Hepatocyte (in vitro differentiated cells): Measurements from ENCODE around the gene CUTA. TPM values are rescaled to one million over a fixed set of nuclear protein-coding genes. Genes with fewer than 3 reads are reported as not detected.

Experiments
- DNase-seq: peaks from one replicate; pipeline ENCODE4 v3.0.0-alpha.2; 2016; ENCODE audit warnings: low spot score
- H2AFZ ChIP-seq: fragments of 200-600 bp; sonication (generic); 2 replicates; pipeline ENCODE4 v1.6.0; 2016; ENCODE audit warnings: antibody characterized with exemption, mild to moderate bottlenecking
- H3K27ac ChIP-seq: fragments of 200-600 bp; sonication (generic); 2 replicates; pipeline ENCODE4 v1.5.1; 2016; ENCODE audit warnings: mild to moderate bottlenecking
- H3K27me3 ChIP-seq: fragments of 200-600 bp; sonication (generic); 2 replicates; pipeline ENCODE4 v1.6.1; 2016
- H3K36me3 ChIP-seq: fragments of 200-600 bp; sonication (generic); replicated peaks from 2 replicates; pipeline ENCODE4 v1.5.1; 2016; ENCODE audit warnings: low read depth; ENCODE audit not compliant: insufficient read depth
- H3K4me1 ChIP-seq: fragments of 200-600 bp; sonication (generic); 2 replicates; pipeline ENCODE4 v1.5.1; 2016; ENCODE audit warnings: mild to moderate bottlenecking, moderate library complexity; ENCODE audit not compliant: insufficient read depth
- H3K4me2 ChIP-seq: fragments of 200-600 bp; sonication (generic); 2 replicates; pipeline ENCODE4 v1.6.0; 2016
- H3K4me3 ChIP-seq: fragments of 200-600 bp; sonication (generic); 2 replicates; pipeline ENCODE4 v1.5.1; 2016; ENCODE audit warnings: mild to moderate bottlenecking
- H3K79me2 ChIP-seq: fragments of 200-600 bp; sonication (generic); 2 replicates; pipeline ENCODE4 v1.6.0; 2017; ENCODE audit warnings: mild to moderate bottlenecking
- H3K9me2 ChIP-seq: fragments of 200-600 bp; sonication (generic); replicated peaks from 2 replicates; pipeline ENCODE4 v1.6.0; 2017; ENCODE audit warnings: mild to moderate bottlenecking; ENCODE audit not compliant: insufficient read depth
- H3K9me3 ChIP-seq: fragments of 200-600 bp; sonication (generic); 2 replicates; pipeline ENCODE4 v1.5.1; 2016; ENCODE audit warnings: low read depth, mild to moderate bottlenecking
- H4K20me1 ChIP-seq: fragments of 200-600 bp; sonication (generic); 2 replicates; pipeline ENCODE4 v1.6.0; 2016; ENCODE audit warnings: mild to moderate bottlenecking; ENCODE audit not compliant: insufficient read depth, poor library complexity, severe bottlenecking
- CTCF ChIP-seq: fragments of 200-600 bp; sonication (generic); IDR thresholded peaks from 2 replicates; pipeline ENCODE4 v1.5.1; 2016; ENCODE audit warnings: antibody characterized with exemption, mild to moderate bottlenecking; ENCODE audit not compliant: poor library complexity
- EZH2 ChIP-seq: fragments of 200-600 bp; sonication (generic); IDR thresholded peaks from 2 replicates; pipeline ENCODE4 v1.6.1; 2016; ENCODE audit warnings: antibody characterized with exemption, mild to moderate bottlenecking, borderline replicate concordance
- EZH2phosphoT487 ChIP-seq: fragments of 200-600 bp; sonication (generic); IDR thresholded peaks from one replicate; pipeline ENCODE4 v1.6.1; 2018; ENCODE audit warnings: antibody characterized with exemption, mild to moderate bottlenecking, low read depth, moderate library complexity; ENCODE audit not compliant: unreplicated experiment, severe bottlenecking
- WGBS: methylation state at CpG from one replicate; pipeline ENCODE4 v1.1.6; 2016; ENCODE audit warnings: low lambda C conversion rate; ENCODE audit errors: missing lambda C conversion rate; 5-methylcytosine and 5-hydroxymethylcytosine counted together
- polyA plus RNA-seq: library from polyadenylated mRNA; unstranded; fragments of >200 nt; fragmentation: Nextera tagmentation; extraction: Ambion mirVana; gene quantifications from 2 replicates; pipeline ENCODE4 v1.2.1, GENCODE V29; 2016
- total RNA-seq: library from RNA; depleted of rRNA; stranded (reverse); fragments of >200 nt; gene quantifications from 2 replicates; pipeline ENCODE4 v1.2.3, GENCODE V29; 2014

Gene CUTA
- total and polyA plus RNA-seq, 2 experiments from 2014 or later = 121 to 349 TPM

GRCh38 chr6:33440649-33441309 is 22.9 kb upstream of the CUTA start:
- Histone ChIP-seq H4K20me1 (no peaks in the 10 kb centered on the region), H3K36me3 (no peaks in the 10 kb centered on the region), H3K4me1 (no peaks in the 10 kb centered on the region), H3K4me3 (no peak overlapping the region), H3K4me2 (no peak overlapping the region), H3K9me3 (no peaks in the 10 kb centered on the region), H3K9me2 (no peaks in the 10 kb centered on the region), H2AFZ (no peak overlapping the region), H3K79me2 (no peaks in the 10 kb centered on the region), H3K27ac (no peak overlapping the region), H3K27me3 (no peaks in the 10 kb centered on the region)
- TF ChIP-seq CTCF (no peak), EZH2phosphoT487 (no peak), EZH2 (no peak)
- DNase-seq = no peak
- WGBS = 88% methylated on average over 19 of the region's 19 CpGs

GRCh38 chr6:33439956-33440648 is 22.2 kb upstream of the CUTA start:
- Histone ChIP-seq H4K20me1 (no peaks in the 10 kb centered on the region), H3K4me2 (no peak overlapping the region), H2AFZ (no peak overlapping the region), H3K4me1 (no peaks in the 10 kb centered on the region), H3K27me3 (no peaks in the 10 kb centered on the region), H3K79me2 (no peaks in the 10 kb centered on the region), H3K27ac (no peak overlapping the region), H3K36me3 (no peaks in the 10 kb centered on the region), H3K9me2 (no peaks in the 10 kb centered on the region), H3K4me3 (no peak overlapping the region), H3K9me3 (no peaks in the 10 kb centered on the region)
- 76% methylated on average over 8 of the region's 9 CpGs for WGBS
- TF ChIP-seq EZH2phosphoT487 = no peak
- TF ChIP-seq EZH2 = no peak
- TF ChIP-seq CTCF = no peak
- DNase-seq = no peak

GRCh38 chr6:33438978-33439594 is 21.2 kb upstream of the CUTA start:
- 97% methylated on average over 3 of the region's 3 CpGs for WGBS
- H3K27ac ChIP-seq = no peak overlapping the region
- no peaks in the 10 kb centered on the region for H3K36me3 ChIP-seq

More at GRCh38 chr6:33438978-33439594, 21.2 kb upstream of the CUTA start:
- H3K4me2 ChIP-seq = no peak overlapping the region
- TF ChIP-seq EZH2 (no peak), EZH2phosphoT487 (no peak), CTCF (no peak)
- no peak overlapping the region for H3K4me3 ChIP-seq
- H3K9me3 ChIP-seq = no peaks in the 10 kb centered on the region
- H3K4me1 ChIP-seq = peaks cover 2% of the 10 kb centered on the region
- no peak overlapping the region for H2AFZ ChIP-seq
- peaks cover 3% of the 10 kb centered on the region for H3K79me2 ChIP-seq
- H3K27me3 ChIP-seq = no peaks in the 10 kb centered on the region
- no peak for DNase-seq
- H3K9me2 ChIP-seq = no peaks in the 10 kb centered on the region
- H4K20me1 ChIP-seq = no peaks in the 10 kb centered on the region
